ENCODE results near the gene C1orf159. TPM values are rescaled to one million over a fixed set of nuclear protein-coding genes. Genes with fewer than 3 reads are reported as not detected.

C1orf159 gene
- total and polyA plus RNA-seq, 2 of the 8 experiments (the other 6 are each of a cell fraction or from before 2014, with no cell fraction given), result 10.0 to 10.9 TPM

GRCh38 chr1:1080122-1080757 lies 35.6 kb downstream of the C1orf159 start:
- Histone ChIP-seq H3K23ac (ENCODE audit: insufficient read length) (no peak overlapping the region), H3K4me2 (ENCODE audit: insufficient read depth in 1 of 2, low read depth in 2 of 2, low read length in 2 of 2) (peak overlapping the region; percentile 59 to 88), H3K23me2 (ENCODE audit: low read depth, low read length) (peaks cover 8% of the 10 kb centered on the region; the same call in 1 of the 2 replicates), H3K9ac (replicated peaks in 1 of 4; ENCODE audit: extremely low read depth in 1 of 4, low read depth in 3 of 4, low read length in 3 of 4) (no peak overlapping the region), H3K4me1 (replicated peaks in 1 of 4; ENCODE audit: control insufficient read depth in 3 of 4, insufficient read depth in 4 of 4, low read length in 3 of 4) (peaks cover 0 to 8% (median 6%) of the 10 kb centered on the region in 4 experiments; a peak in 5 of 7 replicates), H3K18ac (ENCODE audit: extremely low read depth, low read length) (peak overlapping the region; percentile 93), H2BK120ac (replicated peaks; ENCODE audit: low read depth, low read length) (no peak overlapping the region), H2BK12ac (ENCODE audit: low read depth, low read length) (no peak overlapping the region), H3K4ac (replicated peaks; ENCODE audit: insufficient read length, low read depth, low read length) (no peak overlapping the region), H2BK20ac (ENCODE audit: low read length) (no peak overlapping the region), H3K14ac (ENCODE audit: insufficient read length) (no peak overlapping the region), H3K79me1 (ENCODE audit: low read depth, low read length) (no peaks in the 10 kb centered on the region), H2BK15ac (ENCODE audit: low read length) (no peak overlapping the region), H4K8ac (ENCODE audit: extremely low read depth, insufficient read depth, low read length) (no peak overlapping the region), H3K4me3 (ENCODE audit: extremely low read depth in 1 of 4, insufficient read depth in 2 of 4, low read depth in 3 of 4, low read length in 4 of 4) (peak overlapping the region; percentile 3 to 54 (median 29); a peak in 7 of 8 replicates), H3K79me2 (ENCODE audit: control insufficient read depth in 1 of 2, insufficient read depth in 2 of 2, low read length in 2 of 2) (no peaks in the 10 kb centered on the region), H2BK5ac (ENCODE audit: low read depth, low read length) (0 out of 2 replicates have a peak overlapping the region, but pooled peaks have one; percentile 56), H3K9me3 (ENCODE audit: insufficient read depth in 2 of 2, low read depth in 1 of 2, low read length in 1 of 2) (no peaks in the 10 kb centered on the region), H2AK5ac (ENCODE audit: low read depth, low read length) (no peak overlapping the region), H2AFZ (ENCODE audit: low read length) (no peak overlapping the region), H3K56ac (replicated peaks; ENCODE audit: insufficient read length, low read depth, low read length) (no peak overlapping the region), H4K20me1 (replicated peaks in 1 of 2; ENCODE audit: control insufficient read depth in 1 of 2, insufficient read depth in 2 of 2, low read length in 2 of 2) (no peaks in the 10 kb centered on the region), H4K5ac (ENCODE audit: insufficient read length, low read depth, low read length) (no peak overlapping the region), H4K91ac (replicated peaks; ENCODE audit: insufficient read length, low read length) (no peak overlapping the region), H3K36me3 (ENCODE audit: control insufficient read depth in 2 of 4, insufficient read depth in 4 of 4, low read length in 3 of 4) (no peaks in the 10 kb centered on the region), H3K27ac (ENCODE audit: low read depth, low read length) (no peak overlapping the region), H3K27me3 (replicated peaks in 1 of 4; ENCODE audit: control insufficient read depth in 3 of 4, extremely low read depth in 1 of 4, insufficient read depth in 3 of 4, low read length in 3 of 4) (peaks cover 0 to 5% (median 2%) of the 10 kb centered on the region in 4 experiments; a peak in 3 of 7 replicates)
- no peak for FAIRE-seq
- 4% methylated on average over 16 of the region's 23 CpGs; no CpG with 5 or more reads in 1 of the 2 experiments for whole genome bisulfite sequencing, 2 experiments (ENCODE audit: extremely low coverage in 1 of 2, insufficient coverage in 1 of 2, insufficient read length in 1 of 2, insufficient replicate concordance in 2 of 2, low coverage in 1 of 2, low lambda C conversion rate in 2 of 2, missing lambda C conversion rate in 1 of 2)
- CTCF ChIA-PET (ENCODE audit: partially characterized antibody), result interaction anchor here (0.6 to 1.8 kb wide), 7 partner anchors 14 to 223 kb away, joined by 3 to 6 read pairs (median 3); no protein-coding TSS in a partner anchor
- POLR2A ChIA-PET (ENCODE audit: partially characterized antibody), result interaction anchor here (0.7 to 1.2 kb wide), 5 partner anchors 10 to 161 kb away, joined by 3 to 6 read pairs (median 3); no protein-coding TSS in a partner anchor
- DNase-seq (ENCODE audit: low read depth in 1 of 2, low spot score in 2 of 2), result peak in 1 of 2 experiments; percentile 90
- no peak for TF ChIP-seq SP2 (IDR thresholded peaks at IDR 0.05; ENCODE audit: low read length)
- no peak for TF ChIP-seq GABPA (IDR thresholded peaks at IDR 0.05; ENCODE audit: borderline replicate concordance, insufficient read depth, low read length)
- TF ChIP-seq CEBPB (IDR thresholded peaks at IDR 0.05; ENCODE audit: low read depth, low read length), result no peak
- TF ChIP-seq RBBP5 (IDR thresholded peaks at IDR 0.05; ENCODE audit: borderline replicate concordance, low read depth, low read length), result no peak
- TF ChIP-seq CTCF (IDR thresholded peaks at IDR 0.05; ENCODE audit: control extremely low read depth in 1 of 3, insufficient read depth in 1 of 3, low read depth in 1 of 3, low read length in 3 of 3), result no peak
- TF ChIP-seq CBX8 (IDR thresholded peaks at IDR 0.05; ENCODE audit: borderline replicate concordance, low read depth, low read length), result no peak
- no peak for TF ChIP-seq POLR2A (IDR thresholded peaks at IDR 0.05; ENCODE audit: control extremely low read depth in 1 of 2, low read depth in 2 of 2, low read length in 2 of 2)
- TF ChIP-seq CTBP2 (IDR thresholded peaks at IDR 0.05; ENCODE audit: borderline replicate concordance, insufficient read depth, insufficient read length, low read length), result no peak
- TF ChIP-seq CHD1 (IDR thresholded peaks at IDR 0.05; ENCODE audit: low read depth, low read length), result no peak

Measured in H1 (cell line).